Hepatocyte (in vitro differentiated cells): ENCODE measurements around the gene ANO6.

Experiments
- EZH2 ChIP-seq: fragments of 200-600 bp; sonication (generic); IDR thresholded peaks from 2 replicates; pipeline ENCODE4 v1.6.1; 2016; ENCODE audit warnings: antibody characterized with exemption, mild to moderate bottlenecking, borderline replicate concordance
- TF ChIP-seq, protein P1 (sequence below): fragments of 200-600 bp; sonication (generic); IDR thresholded peaks from 2 replicates; pipeline ENCODE4 v1.5.1; 2016; ENCODE audit warnings: antibody characterized with exemption, mild to moderate bottlenecking; ENCODE audit not compliant: poor library complexity

DNA sequence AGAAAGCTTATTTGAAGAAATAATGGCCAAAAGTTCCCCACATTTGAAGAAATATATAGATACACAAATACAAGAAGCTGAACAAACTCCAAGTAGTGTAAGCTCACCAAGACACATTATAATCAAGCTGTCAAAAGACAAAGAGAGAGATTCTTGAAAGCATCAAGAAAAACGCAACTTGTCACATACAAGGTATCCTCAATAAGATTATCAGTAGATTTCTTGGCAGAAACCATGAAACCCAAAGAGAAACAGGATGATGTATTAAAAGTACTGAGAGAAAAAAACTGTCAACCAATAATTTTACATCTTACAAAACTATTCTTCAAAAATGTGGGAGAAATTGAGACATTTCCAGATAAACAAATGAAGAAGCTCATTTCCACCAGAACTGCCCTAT is 263.0 kb downstream of the ANO6 start:
- TF ChIP-seq EZH2, result no peak
- TF ChIP-seq, protein P1, sequence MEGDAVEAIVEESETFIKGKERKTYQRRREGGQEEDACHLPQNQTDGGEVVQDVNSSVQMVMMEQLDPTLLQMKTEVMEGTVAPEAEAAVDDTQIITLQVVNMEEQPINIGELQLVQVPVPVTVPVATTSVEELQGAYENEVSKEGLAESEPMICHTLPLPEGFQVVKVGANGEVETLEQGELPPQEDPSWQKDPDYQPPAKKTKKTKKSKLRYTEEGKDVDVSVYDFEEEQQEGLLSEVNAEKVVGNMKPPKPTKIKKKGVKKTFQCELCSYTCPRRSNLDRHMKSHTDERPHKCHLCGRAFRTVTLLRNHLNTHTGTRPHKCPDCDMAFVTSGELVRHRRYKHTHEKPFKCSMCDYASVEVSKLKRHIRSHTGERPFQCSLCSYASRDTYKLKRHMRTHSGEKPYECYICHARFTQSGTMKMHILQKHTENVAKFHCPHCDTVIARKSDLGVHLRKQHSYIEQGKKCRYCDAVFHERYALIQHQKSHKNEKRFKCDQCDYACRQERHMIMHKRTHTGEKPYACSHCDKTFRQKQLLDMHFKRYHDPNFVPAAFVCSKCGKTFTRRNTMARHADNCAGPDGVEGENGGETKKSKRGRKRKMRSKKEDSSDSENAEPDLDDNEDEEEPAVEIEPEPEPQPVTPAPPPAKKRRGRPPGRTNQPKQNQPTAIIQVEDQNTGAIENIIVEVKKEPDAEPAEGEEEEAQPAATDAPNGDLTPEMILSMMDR, result no peak
